GM20000 (cell line): Measurements from ENCODE around the gene PTPN14.

Experiments used
- DNase-seq: peaks from one replicate; pipeline ENCODE4 v3.0.0; 2012; ENCODE audit warnings: low spot score
- TF ChIP-seq, protein P1 (sequence below): IDR thresholded peaks from 2 replicates; pipeline ENCODE4 v1.5.1; 2012; ENCODE audit warnings: mild to moderate bottlenecking, control low read depth; ENCODE audit errors: extremely low read depth, missing control alignments

The PTPN14 gene

DNA sequence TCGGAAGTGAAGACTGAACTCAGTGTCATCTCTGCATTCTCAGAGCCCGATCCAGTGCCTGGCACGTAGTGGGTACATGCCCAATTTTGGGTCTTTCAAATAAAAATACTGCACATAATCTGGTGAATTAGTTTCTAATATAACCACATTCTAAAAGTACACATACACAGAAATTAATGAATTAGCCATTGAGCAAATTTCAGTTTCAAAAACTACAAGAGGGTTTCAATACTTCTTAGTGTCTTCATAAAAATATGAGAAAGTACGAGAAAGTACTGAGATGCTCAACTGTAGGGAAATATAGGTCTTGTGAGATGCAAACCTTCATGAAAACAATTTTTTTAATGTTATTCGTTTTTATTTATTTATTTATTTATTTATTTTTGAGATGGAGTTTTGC, 183.6 kb downstream of the PTPN14 start:
- TF ChIP-seq, protein P1, sequence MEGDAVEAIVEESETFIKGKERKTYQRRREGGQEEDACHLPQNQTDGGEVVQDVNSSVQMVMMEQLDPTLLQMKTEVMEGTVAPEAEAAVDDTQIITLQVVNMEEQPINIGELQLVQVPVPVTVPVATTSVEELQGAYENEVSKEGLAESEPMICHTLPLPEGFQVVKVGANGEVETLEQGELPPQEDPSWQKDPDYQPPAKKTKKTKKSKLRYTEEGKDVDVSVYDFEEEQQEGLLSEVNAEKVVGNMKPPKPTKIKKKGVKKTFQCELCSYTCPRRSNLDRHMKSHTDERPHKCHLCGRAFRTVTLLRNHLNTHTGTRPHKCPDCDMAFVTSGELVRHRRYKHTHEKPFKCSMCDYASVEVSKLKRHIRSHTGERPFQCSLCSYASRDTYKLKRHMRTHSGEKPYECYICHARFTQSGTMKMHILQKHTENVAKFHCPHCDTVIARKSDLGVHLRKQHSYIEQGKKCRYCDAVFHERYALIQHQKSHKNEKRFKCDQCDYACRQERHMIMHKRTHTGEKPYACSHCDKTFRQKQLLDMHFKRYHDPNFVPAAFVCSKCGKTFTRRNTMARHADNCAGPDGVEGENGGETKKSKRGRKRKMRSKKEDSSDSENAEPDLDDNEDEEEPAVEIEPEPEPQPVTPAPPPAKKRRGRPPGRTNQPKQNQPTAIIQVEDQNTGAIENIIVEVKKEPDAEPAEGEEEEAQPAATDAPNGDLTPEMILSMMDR, result no peak
- DNase-seq, result no peak

DNA sequence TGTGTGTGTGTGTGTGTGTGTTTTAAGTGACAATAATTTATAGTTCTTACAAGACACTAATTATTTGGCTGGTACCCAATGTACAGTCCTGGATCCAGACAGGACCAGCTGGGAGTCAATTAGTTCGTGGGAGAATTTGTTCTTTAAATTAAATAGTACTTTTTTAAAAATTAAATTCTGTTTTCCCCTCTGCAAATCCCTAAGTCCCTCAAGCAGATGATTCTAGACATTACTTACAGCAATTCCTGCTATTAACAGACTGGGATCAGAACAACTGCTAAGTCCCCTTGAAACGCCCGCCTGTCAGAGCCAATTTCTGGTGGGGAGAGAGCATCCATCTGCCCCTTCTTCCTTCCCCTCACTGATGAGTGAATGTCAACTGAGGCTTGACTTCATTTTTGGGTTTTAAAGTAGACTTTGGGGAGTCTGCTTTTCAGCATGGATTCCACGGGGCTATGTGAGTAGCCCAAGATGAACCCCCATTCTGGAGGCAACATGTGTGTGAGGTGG, 186.6 kb downstream of the PTPN14 start:
- no peak for DNase-seq
- TF ChIP-seq, protein P1, result no peak

DNA sequence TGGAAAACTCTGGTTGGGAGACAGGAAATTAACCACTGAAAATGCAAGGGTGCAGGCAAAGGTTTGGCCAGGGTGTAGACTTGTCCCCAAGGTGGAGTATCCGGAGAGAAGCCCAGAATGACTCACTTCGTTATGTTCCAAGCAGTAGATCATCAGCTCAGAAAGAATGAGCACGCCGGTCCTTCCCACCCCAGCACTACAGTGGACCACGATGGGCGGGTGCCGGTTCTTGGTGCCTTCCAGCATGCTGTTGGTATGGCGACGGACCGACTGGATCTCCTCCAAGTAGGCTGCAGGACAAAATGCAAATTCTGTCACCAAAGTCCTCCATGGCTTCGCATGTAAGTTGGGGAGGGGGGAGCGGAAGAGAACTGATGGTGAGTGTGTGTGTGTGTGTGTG, 187.0 kb downstream of the PTPN14 start:
- TF ChIP-seq, protein P1, result no peak
- no peak for DNase-seq

DNA sequence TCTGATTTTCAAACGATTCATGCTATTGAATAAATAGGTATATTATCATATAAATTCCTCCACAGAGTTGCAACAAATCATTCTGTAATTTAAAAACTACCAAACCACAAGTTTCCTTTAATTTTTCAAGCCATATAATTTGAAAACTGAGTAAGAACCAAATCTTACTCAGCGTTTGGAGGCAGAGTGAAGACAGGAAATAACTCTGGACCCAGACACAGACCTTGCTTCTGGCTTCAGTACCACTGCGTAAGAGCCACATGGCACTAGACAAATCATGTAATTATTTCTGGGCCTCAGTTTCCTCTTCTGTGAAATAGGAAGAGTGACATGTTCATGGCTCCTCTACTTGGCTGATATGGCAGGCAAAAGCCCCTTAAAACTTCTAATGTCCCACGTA, 188.0 kb downstream of the PTPN14 start:
- DNase-seq, result no peak
- TF ChIP-seq, protein P1, result no peak

DNA sequence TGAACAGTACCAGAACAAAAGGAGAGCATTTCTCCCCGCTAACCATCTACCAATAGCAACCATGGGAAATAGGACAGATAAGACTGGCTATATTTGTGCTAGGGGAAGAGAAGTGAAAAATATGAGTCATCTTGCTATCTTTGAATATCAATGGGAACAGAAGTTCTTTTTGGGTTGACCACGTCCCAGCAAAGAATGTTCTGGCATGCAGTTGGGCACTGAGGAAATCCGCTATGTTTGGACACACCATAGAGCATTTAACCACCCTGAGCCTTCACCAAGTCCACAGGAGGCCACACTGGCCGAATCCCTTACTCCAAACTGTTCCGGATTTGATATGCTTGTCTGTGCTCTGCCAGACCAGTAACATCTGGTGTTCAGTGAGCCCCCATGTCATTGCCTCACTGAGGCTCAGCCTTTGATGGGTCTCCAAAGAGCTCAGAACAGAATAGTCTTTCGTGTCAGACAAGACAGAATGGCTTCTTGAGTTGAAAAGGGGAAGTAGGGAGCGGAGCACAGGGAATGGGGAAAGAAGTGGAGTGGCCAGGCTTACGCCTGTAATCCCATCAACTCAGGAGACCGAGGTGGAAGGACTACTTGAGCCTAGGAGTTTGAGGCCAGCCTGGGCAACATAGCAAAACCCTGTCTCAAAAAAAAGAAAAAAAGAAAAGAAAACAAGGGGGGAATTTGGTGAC, 189.1 kb downstream of the PTPN14 start:
- DNase-seq, result no peak
- TF ChIP-seq, protein P1, result no peak

DNA sequence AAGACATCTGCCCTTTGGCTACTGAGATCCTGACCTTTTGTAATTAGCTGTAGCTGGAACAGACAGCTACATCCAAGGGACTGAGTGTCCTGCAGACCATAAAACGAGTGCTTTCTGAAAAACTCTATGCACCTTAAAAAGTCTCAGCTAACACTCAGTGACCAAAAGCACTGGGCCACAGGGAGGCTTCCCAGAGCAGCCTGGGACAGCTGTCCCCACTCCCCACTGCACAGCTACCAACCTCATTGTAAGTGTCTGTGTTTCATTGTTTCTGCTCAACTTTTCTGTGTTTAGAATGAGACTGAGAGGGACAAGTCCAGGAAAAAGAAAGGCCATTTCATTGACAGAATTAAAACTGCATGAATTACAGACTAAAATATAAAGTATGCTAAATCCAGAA, 189.8 kb downstream of the PTPN14 start:
- TF ChIP-seq, protein P1, result no peak
- DNase-seq, result no peak

DNA sequence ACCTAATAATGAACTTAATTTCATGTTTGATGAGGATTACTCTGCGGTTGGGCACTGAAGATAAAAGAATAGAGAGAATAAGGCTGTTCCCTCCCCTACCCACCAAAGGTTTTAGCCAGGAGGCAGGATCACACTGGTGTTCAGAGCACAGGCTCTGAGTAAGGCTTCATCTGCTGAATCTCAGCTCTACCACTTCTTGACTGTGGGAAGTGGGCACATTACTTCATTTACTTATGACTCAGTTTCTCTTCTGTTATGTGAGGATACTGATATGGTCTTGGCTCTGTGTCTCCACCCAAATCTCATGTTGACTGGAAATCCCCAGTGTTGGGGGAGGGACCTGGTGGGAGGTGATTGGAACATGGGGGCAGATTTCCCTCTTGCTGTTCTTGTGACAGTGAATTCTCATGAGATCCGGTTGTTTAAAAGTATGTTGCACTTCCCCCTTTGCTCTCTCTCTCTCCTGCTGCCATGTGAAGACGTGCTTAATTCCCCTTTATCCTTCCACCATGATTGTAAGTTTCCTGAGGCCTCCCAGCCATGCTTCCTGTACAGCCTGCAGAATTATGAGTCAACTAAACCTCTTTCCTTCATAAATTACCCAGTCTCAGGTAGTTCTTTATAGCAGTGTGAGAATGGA, 190.8 kb downstream of the PTPN14 start:
- DNase-seq, result no peak

More for the DNA sequence above, 190.8 kb downstream of the PTPN14 start:
- TF ChIP-seq, protein P1, result no peak
